ENCODE measurements around the gene REM2.

Gene REM2

GRCh38 chr14:22932146-22932545 is 49.1 kb downstream of the REM2 start:
- Mint-ChIP-seq H3K9me3 (no peaks in the 10 kb centered on the region), H3K4me1 (ENCODE audit: low read depth) (peaks cover 10% of the 10 kb centered on the region), H3K36me3 (ENCODE audit: low read depth) (peaks cover 6% of the 10 kb centered on the region), H3K27ac (no peak overlapping the region), H3K4me3 (no peak overlapping the region), H3K27me3 (ENCODE audit: low read depth) (no peaks in the 10 kb centered on the region)
- DNase-seq (ENCODE audit: low spot score) = no peak

- no peaks in the 10 kb centered on the region for H3K27me3 Mint-ChIP-seq (ENCODE audit: low read depth)
- H3K36me3 Mint-ChIP-seq (ENCODE audit: low read depth) = peaks cover 4% of the 10 kb centered on the region
- H3K4me1 Mint-ChIP-seq (ENCODE audit: low read depth) = no peaks in the 10 kb centered on the region
- no peak for DNase-seq (ENCODE audit: low spot score)
- no peak overlapping the region for H3K4me3 Mint-ChIP-seq
- H3K27ac Mint-ChIP-seq = no peak overlapping the region
- no peaks in the 10 kb centered on the region for H3K9me3 Mint-ChIP-seq
Measured at GRCh38 chr14:22935156-22935555, 52.1 kb downstream of the REM2 start.

Data from T-helper 2 cell treated with Interferon-gamma antibody and Interleukin-4, amounts not matched to agents 5 μg/mL and 100 μg/mL, for 36 hours (primary cell).